Gastrocnemius medialis (tissue), 4 donors: ENCODE measurements around the gene ACR. TPM values are rescaled to one million over a fixed set of nuclear protein-coding genes. Genes with fewer than 3 reads are reported as not detected.

ENCODE experiments used
- ATAC-seq, 2 donors: fragments of 150-250 bp; one replicate each; pipeline ENCODE4 v1.9.1; 2016
- DNase-seq, 2 donors: peaks; one replicate each; pipeline ENCODE4 v3.0.0-alpha.2; 2019
- H3K27ac ChIP-seq, 4 donors: fragments of 200-600 bp; sonication (generic); 1 replicate in 1 of 4; 2 replicates in 3 of 4; pipeline ENCODE4 v1.5.1; 2016 to 2018; ENCODE audit warnings: mild to moderate bottlenecking in 2 of 4, moderate library complexity in 1 of 4
- H3K27me3 ChIP-seq, 3 donors: fragments of 200-600 bp; sonication (generic) in 2 of 3; 1 replicate in 1 of 3; 2 replicates in 2 of 3; pipeline versions ENCODE4 v1.5.1 to v1.6.0; 2016 to 2019; ENCODE audit warnings: mild to moderate bottlenecking in 1 of 3, moderate library complexity in 1 of 3
- H3K36me3 ChIP-seq, 2 donors: fragments of 200-600 bp; sonication (generic) in 1 of 2; one replicate each; pipeline ENCODE4 v1.5.1; 2017 to 2018
- H3K4me1 ChIP-seq, 2 donors: fragments of 200-600 bp; sonication (generic) in 1 of 2; one replicate each; pipeline ENCODE4 v1.5.1; 2016 to 2017; ENCODE audit warnings: mild to moderate bottlenecking in 2 of 2
- H3K4me3 ChIP-seq, 4 donors: fragments of 200-600 bp; sonication (generic) in 3 of 4; 1 replicate in 1 of 4; 2 replicates in 3 of 4; pipeline ENCODE4 v1.5.1; 2016 to 2019; ENCODE audit warnings: mild to moderate bottlenecking in 2 of 4
- H3K9me3 ChIP-seq, 3 donors: fragments of 200-600 bp; sonication (generic) in 2 of 3; 1 replicate in 1 of 3; 2 replicates in 2 of 3; pipeline ENCODE4 v1.5.1; 2016 to 2019
- CTCF ChIP-seq, 5 experiments: fragments of 450-650 bp in 3 of 5; fragments of 200-600 bp in 2 of 5; sonication (generic) in 2 of 5; IDR thresholded peaks in 4 of 5; conservative IDR thresholded peaks in 1 of 5; 1 replicate in 4 of 5; 2 replicates in 1 of 5; pipeline ENCODE4 v1.5.1; 2016 to 2019; ENCODE audit warnings: antibody characterized with exemption in 5 of 5, mild to moderate bottlenecking in 3 of 5, moderate library complexity in 3 of 5
- POLR2A ChIP-seq, 2 donors: fragments of 450-650 bp; IDR thresholded peaks; one replicate each; pipeline ENCODE4 v1.6.1; 2017; ENCODE audit warnings: antibody characterized with exemption in 2 of 2, mild to moderate bottlenecking in 2 of 2, moderate library complexity in 2 of 2
- in situ Hi-C, 4 donors: fragments of 200-750 bp; cut with MboI; loops; one replicate each; pipeline versions ENCODE4 v1.15.0 to v1.8.0; 2017; ENCODE audit warnings: low sequenced_read_pairs in 4 of 4
- intact Hi-C: fragments of 100-400 bp; cut with DNase I; formaldehyde crosslinking; loops from one replicate; pipeline ENCODE4 v1.15.1; 2023; ENCODE audit warnings: low total_unique reads
- total RNA-seq, 4 donors: library from RNA; depleted of rRNA; stranded (reverse); fragments of >200 nt; gene quantifications; one replicate each; pipeline versions ENCODE4 v1.1.0 to v1.2.3, GENCODE V29; 2016

The ACR gene
- total RNA-seq, 4 donors from 2014 or later = not detected

- intact Hi-C loops (no loop called here), in situ Hi-C loops (no loop called here)
- H3K27me3 ChIP-seq = no peaks in the 10 kb centered on the region
- DNase-seq (no peak), ATAC-seq (no peak)
- no peak overlapping the region for H3K27ac ChIP-seq
- no peak overlapping the region for H3K4me3 ChIP-seq
- H3K9me3 ChIP-seq = no peaks in the 10 kb centered on the region
- TF ChIP-seq POLR2A (IDR thresholded peaks at IDR 0.05) (no peak), CTCF (IDR thresholded peaks at IDR 0.05 in 4 of 5, conservative IDR thresholded peaks at IDR 0.05 in 1 of 5) (no peak)
- no peaks in the 10 kb centered on the region for H3K4me1 ChIP-seq
- no peaks in the 10 kb centered on the region for H3K36me3 ChIP-seq
Observed at GRCh38 chr22:50705219-50705691, 32.7 kb upstream of the ACR start.

GRCh38 chr22:50705851-50706351 lies 32.1 kb upstream of the ACR start:
- in situ Hi-C loops (no loop called here), intact Hi-C loops (no loop called here)
- DNase-seq (no peak), ATAC-seq (no peak)
- TF ChIP-seq POLR2A (IDR thresholded peaks at IDR 0.05) (no peak), CTCF (IDR thresholded peaks at IDR 0.05 in 4 of 5, conservative IDR thresholded peaks at IDR 0.05 in 1 of 5) (no peak)
- no peaks in the 10 kb centered on the region for H3K4me1 ChIP-seq
- H3K9me3 ChIP-seq = no peaks in the 10 kb centered on the region
- H3K4me3 ChIP-seq = no peak overlapping the region
- no peaks in the 10 kb centered on the region for H3K36me3 ChIP-seq
- H3K27ac ChIP-seq = no peak overlapping the region
- no peaks in the 10 kb centered on the region for H3K27me3 ChIP-seq

- no peak for ATAC-seq
- in situ Hi-C loops = no loop called here
- no peaks in the 10 kb centered on the region for H3K4me1 ChIP-seq
- no peaks in the 10 kb centered on the region for H3K27me3 ChIP-seq
- H3K4me3 ChIP-seq = no peak overlapping the region
- TF ChIP-seq POLR2A (IDR thresholded peaks at IDR 0.05) = no peak
- no peak for TF ChIP-seq CTCF (IDR thresholded peaks at IDR 0.05 in 4 of 5, conservative IDR thresholded peaks at IDR 0.05 in 1 of 5)
- intact Hi-C loops = no loop called here
- H3K27ac ChIP-seq = no peak overlapping the region
- H3K9me3 ChIP-seq = no peaks in the 10 kb centered on the region
- no peak for DNase-seq
- no peaks in the 10 kb centered on the region for H3K36me3 ChIP-seq
Observed at GRCh38 chr22:50706481-50707125, 31.4 kb upstream of the ACR start.

- ATAC-seq (no peak), DNase-seq (no peak)
- Histone ChIP-seq H3K4me1 (no peaks in the 10 kb centered on the region), H3K27ac (no peak overlapping the region), H3K27me3 (no peaks in the 10 kb centered on the region), H3K36me3 (no peaks in the 10 kb centered on the region), H3K4me3 (no peak overlapping the region), H3K9me3 (no peaks in the 10 kb centered on the region)
- intact Hi-C loops = no loop called here
- TF ChIP-seq POLR2A (IDR thresholded peaks at IDR 0.05) = no peak
- TF ChIP-seq CTCF (IDR thresholded peaks at IDR 0.05 in 4 of 5, conservative IDR thresholded peaks at IDR 0.05 in 1 of 5) = no peak
- in situ Hi-C loops = no loop called here
Observed at GRCh38 chr22:50708474-50708873, 29.5 kb upstream of the ACR start.

- intact Hi-C loops = no loop called here
- Histone ChIP-seq H3K4me3 (no peak overlapping the region), H3K4me1 (no peaks in the 10 kb centered on the region), H3K27ac (no peak overlapping the region), H3K36me3 (no peaks in the 10 kb centered on the region), H3K27me3 (no peaks in the 10 kb centered on the region), H3K9me3 (no peaks in the 10 kb centered on the region)
- TF ChIP-seq POLR2A (IDR thresholded peaks at IDR 0.05) = no peak
- no peak for TF ChIP-seq CTCF (IDR thresholded peaks at IDR 0.05 in 4 of 5, conservative IDR thresholded peaks at IDR 0.05 in 1 of 5)
- in situ Hi-C loops = no loop called here
- no peak for ATAC-seq
- no peak for DNase-seq
Observed at GRCh38 chr22:50708996-50709395, 29.0 kb upstream of the ACR start.
